GM18520 (cell line): Measurements from ENCODE around the gene CCDC15.
"Not testable (repeated sequence)": the region's sequence is repeated elsewhere in the genome, so short reads cannot be mapped to it uniquely, and the experiment has no call there.

Experiments
- ATAC-seq: cut with Tn5 transposase; IDR thresholded peaks from one replicate; pipeline ENCODE4 v1.9.1; 2021; ENCODE audit not compliant: unreplicated experiment

The CCDC15 gene

GRCh38 chr11:124987096-124987495 is 33.1 kb downstream of the CCDC15 start:
- ATAC-seq: no peak

GRCh38 chr11:124988063-124988462 is 34.1 kb downstream of the CCDC15 start:
- ATAC-seq: no peak

GRCh38 chr11:125001079-125001778 is 47.2 kb downstream of the CCDC15 start:
- peak; percentile 41 for ATAC-seq

- ATAC-seq: no peak
Measured at GRCh38 chr11:125001849-125002248, 47.8 kb downstream of the CCDC15 start.

- ATAC-seq: no peak
Measured at GRCh38 chr11:125005491-125005890, 51.5 kb downstream of the CCDC15 start.

GRCh38 chr11:125016413-125016812 is 62.4 kb downstream of the CCDC15 start:
- no peak for ATAC-seq

GRCh38 chr11:125020342-125020741 is 66.3 kb downstream of the CCDC15 start:
- no peak for ATAC-seq

- no peak for ATAC-seq
Measured at GRCh38 chr11:125022551-125022950, 68.5 kb downstream of the CCDC15 start.

- ATAC-seq: no peak
Measured at GRCh38 chr11:125025968-125026367, 72.0 kb downstream of the CCDC15 start.

- ATAC-seq: not testable (repeated sequence)
Measured at GRCh38 chr11:125029431-125029830, 75.4 kb downstream of the CCDC15 start.

GRCh38 chr11:125036933-125037332 is 82.9 kb downstream of the CCDC15 start:
- ATAC-seq: no peak

- ATAC-seq: no peak
Measured at GRCh38 chr11:125049164-125049792, 95.3 kb downstream of the CCDC15 start.

GRCh38 chr11:125052047-125052446 is 98.0 kb downstream of the CCDC15 start:
- ATAC-seq: no peak

- no peak for ATAC-seq
Measured at GRCh38 chr11:125053167-125053566, 99.2 kb downstream of the CCDC15 start.

GRCh38 chr11:125055107-125055715 is 101.2 kb downstream of the CCDC15 start:
- ATAC-seq: no peak

GRCh38 chr11:125056111-125056510 is 102.1 kb downstream of the CCDC15 start:
- not testable (repeated sequence) for ATAC-seq

GRCh38 chr11:125056931-125057692 is 103.1 kb downstream of the CCDC15 start:
- no peak for ATAC-seq

GRCh38 chr11:125057693-125058016 is 103.7 kb downstream of the CCDC15 start:
- ATAC-seq: no peak

GRCh38 chr11:125061281-125061680 is 107.3 kb downstream of the CCDC15 start:
- no peak for ATAC-seq

GRCh38 chr11:125062218-125062930 is 108.4 kb downstream of the CCDC15 start:
- peak; percentile 3 for ATAC-seq

- ATAC-seq: peak; percentile 70
Measured at GRCh38 chr11:125062931-125063428, 109.0 kb downstream of the CCDC15 start, which contains the start of gene SLC37A2. SLC37A2 (plus strand) TSS chr11:125063305; CDS start chr11:125063368, 63 bp downstream.
